ENCODE data around the gene SETD3. TPM values are rescaled to one million over a fixed set of nuclear protein-coding genes. Genes with fewer than 3 reads are reported as not detected.

SETD3 gene
- total RNA-seq, 6 experiments from 2014 or later = 42.1 to 53.9 (median 47.0) TPM

DNA sequence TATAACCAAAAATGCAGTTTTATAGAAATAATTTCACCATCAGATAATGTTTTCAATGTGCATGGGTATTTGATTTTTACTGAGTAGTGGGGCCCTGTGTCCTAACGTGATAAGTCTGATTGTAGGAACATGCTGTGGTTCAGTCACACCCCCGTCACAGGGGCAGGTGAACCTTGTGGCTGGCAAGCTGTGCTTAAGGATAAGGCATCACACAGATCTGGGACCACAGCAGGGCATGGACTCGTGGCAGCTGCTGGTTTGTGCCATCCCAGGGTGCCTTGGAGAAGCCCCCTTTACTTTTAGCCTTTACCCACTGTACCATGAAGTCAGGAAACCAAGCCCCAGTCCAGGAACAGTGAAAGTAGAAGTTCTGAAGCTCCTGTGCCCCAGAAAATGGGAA is 17.2 kb upstream of the SETD3 start:
- peaks cover 54% of the 10 kb centered on the region for H3K36me3 Mint-ChIP-seq (ENCODE audit: low read depth)
- TF ChIP-seq, protein P1, sequence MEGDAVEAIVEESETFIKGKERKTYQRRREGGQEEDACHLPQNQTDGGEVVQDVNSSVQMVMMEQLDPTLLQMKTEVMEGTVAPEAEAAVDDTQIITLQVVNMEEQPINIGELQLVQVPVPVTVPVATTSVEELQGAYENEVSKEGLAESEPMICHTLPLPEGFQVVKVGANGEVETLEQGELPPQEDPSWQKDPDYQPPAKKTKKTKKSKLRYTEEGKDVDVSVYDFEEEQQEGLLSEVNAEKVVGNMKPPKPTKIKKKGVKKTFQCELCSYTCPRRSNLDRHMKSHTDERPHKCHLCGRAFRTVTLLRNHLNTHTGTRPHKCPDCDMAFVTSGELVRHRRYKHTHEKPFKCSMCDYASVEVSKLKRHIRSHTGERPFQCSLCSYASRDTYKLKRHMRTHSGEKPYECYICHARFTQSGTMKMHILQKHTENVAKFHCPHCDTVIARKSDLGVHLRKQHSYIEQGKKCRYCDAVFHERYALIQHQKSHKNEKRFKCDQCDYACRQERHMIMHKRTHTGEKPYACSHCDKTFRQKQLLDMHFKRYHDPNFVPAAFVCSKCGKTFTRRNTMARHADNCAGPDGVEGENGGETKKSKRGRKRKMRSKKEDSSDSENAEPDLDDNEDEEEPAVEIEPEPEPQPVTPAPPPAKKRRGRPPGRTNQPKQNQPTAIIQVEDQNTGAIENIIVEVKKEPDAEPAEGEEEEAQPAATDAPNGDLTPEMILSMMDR (IDR thresholded peaks at IDR 0.05) = no peak
- peaks cover 7% of the 10 kb centered on the region for H3K27me3 Mint-ChIP-seq (ENCODE audit: insufficient read depth)

DNA sequence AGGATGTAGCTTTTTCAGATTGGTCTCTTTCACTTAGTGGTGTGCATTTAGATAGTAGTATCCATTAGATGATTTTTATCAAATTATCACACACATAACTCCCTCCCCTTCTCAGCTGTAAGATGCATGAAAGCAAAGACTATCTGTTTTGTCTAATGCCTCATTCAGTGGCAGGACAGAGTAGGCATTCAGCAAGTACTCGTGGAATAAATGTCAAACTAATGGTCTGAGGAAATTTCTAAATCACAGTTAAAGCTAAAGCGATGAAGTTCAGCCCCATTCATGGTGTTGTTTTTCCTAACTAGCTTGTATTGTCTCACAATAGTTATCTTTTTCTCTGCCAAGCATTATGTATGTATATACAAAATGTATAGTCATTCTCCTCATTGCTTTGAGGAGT is 16.7 kb upstream of the SETD3 start:
- TF ChIP-seq, protein P1 (IDR thresholded peaks at IDR 0.05) = no peak
- Mint-ChIP-seq H3K9me3 (no peaks in the 10 kb centered on the region), H3K27ac (no peak overlapping the region), H3K4me1 (ENCODE audit: low read depth) (no peaks in the 10 kb centered on the region; the same call in 1 of the 2 replicates), H3K27me3 (ENCODE audit: insufficient read depth) (peaks cover 5% of the 10 kb centered on the region; the same call in 1 of the 2 replicates), H3K36me3 (ENCODE audit: low read depth) (peaks cover 51% of the 10 kb centered on the region), H3K4me3 (no peak overlapping the region)
- DNase-seq = no peak

More for the DNA sequence above, 17.2 kb upstream of the SETD3 start:
- Mint-ChIP-seq H3K27ac (no peak overlapping the region), H3K4me1 (ENCODE audit: low read depth) (no peaks in the 10 kb centered on the region; the same call in 1 of the 2 replicates), H3K9me3 (no peaks in the 10 kb centered on the region), H3K4me3 (no peak overlapping the region)
- no peak for DNase-seq

DNA sequence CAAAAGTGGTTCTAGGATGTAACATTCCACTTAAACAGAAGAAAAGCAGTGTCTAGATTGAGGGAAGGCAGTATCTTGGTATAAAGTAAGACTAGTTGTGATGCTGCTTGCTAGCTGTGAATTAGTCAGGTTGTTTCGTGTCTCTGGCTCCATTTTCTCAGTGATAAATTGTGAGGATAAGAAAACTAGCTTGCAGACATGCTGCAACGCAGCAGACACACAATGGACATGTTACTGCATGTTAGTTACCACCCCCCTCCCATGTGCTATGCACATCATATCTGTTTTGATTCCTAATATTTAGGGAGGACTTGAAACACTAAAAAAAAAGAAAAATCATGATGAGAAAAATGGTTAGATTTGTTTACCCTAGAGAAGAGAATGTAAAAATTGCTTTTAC is 3.4 kb upstream of the SETD3 start:
- TF ChIP-seq, protein P1 (IDR thresholded peaks at IDR 0.05) = no peak

DNA sequence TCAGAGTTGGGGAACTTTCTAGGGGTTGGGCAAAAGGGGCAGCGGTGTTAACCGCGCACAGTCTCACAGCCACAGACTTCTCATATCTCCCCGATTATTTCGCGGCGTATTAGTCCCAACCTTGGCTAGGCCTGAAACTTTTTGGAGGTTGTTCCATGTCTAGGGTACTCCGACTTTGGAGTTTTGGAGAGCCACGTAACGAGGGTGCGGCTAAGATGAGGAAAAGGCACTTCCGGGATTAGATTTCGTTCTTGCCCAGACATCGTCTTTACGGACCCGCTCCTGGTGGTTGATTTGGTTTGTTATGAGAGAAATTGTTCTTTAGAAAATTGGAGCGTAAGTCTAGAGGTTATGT is 1.1 kb upstream of the SETD3 start:
- Mint-ChIP-seq H3K4me1 (ENCODE audit: low read depth) (peaks cover 66% of the 10 kb centered on the region), H3K9me3 (no peaks in the 10 kb centered on the region), H3K27ac (peak overlapping the region; percentile 99), H3K27me3 (ENCODE audit: insufficient read depth) (peaks cover 7% of the 10 kb centered on the region; the same call in 1 of the 2 replicates), H3K4me3 (peak overlapping the region; percentile 99), H3K36me3 (ENCODE audit: low read depth) (peaks cover 10% of the 10 kb centered on the region; the same call in 1 of the 2 replicates)
- TF ChIP-seq, protein P1 (IDR thresholded peaks at IDR 0.05) = no peak
- peak; percentile 31 for DNase-seq

More for the DNA sequence above, 3.4 kb upstream of the SETD3 start:
- no peaks in the 10 kb centered on the region for H3K9me3 Mint-ChIP-seq
- H3K4me1 Mint-ChIP-seq (ENCODE audit: low read depth) = peaks cover 60% of the 10 kb centered on the region
- 0 out of 2 replicates have a peak overlapping the region, but pooled peaks have one; percentile 31 for H3K4me3 Mint-ChIP-seq
- peak overlapping the region; percentile 3; the same call in 1 of the 2 replicates for H3K27ac Mint-ChIP-seq
- peaks cover 7% of the 10 kb centered on the region; the same call in 1 of the 2 replicates for H3K27me3 Mint-ChIP-seq (ENCODE audit: insufficient read depth)
- DNase-seq = no peak
- peaks cover 10% of the 10 kb centered on the region; the same call in 1 of the 2 replicates for H3K36me3 Mint-ChIP-seq (ENCODE audit: low read depth)

DNA sequence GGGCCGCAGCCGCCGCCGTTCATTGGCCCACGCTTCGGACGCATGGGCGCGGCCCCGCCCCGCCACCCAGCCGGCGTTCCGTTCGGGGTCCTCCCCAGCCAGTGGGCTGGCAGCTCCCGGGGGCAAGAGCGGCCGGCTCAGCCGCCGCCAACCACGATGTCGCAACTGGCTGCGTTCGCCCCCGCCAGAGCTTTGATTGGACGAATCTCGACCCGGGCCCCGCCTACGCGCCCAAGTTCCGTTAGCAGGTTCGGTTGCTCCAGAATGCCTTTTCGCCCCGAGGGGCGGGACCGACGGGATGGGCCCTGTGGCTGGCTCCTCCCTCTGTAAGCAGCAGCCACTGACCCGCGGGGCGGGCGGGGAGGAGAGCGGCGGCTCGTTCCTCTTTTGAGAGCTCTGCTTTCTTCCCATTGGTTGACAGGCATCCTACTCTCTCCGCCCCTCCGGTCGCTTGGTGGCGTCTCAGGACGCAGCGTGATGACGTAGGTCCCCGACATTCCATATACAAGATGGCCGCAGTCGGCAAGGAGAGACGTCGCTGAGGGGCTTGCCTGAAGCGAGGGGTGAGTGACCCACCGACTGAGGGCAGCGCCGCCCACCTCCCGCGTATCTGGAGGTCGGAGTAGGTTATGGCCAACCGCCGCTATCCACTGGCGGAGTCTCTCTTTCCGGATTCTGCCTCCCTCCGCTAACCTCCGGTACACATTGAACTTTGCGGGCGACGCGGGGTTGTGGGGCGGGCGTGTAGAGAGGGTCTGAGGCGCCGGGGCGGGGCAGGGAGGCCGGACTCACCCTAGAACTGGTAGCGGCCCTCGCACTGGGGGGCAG is 472 bp upstream of the SETD3 start, which contains the start of gene CCNK:
Gene CCNK, plus strand, starts transcription at position 493 of the 828 bp plus-strand sequence. CDS start 11,269 bp downstream, outside the sequence.
- Mint-ChIP-seq H3K27ac (peak within 1 kb of the TSS; percentile 99), H3K4me1 (ENCODE audit: low read depth) (peaks cover 65% of the 10 kb centered on the region), H3K4me3 (peak within 1 kb of the TSS; percentile 99), H3K27me3 (ENCODE audit: insufficient read depth) (peaks cover 7% of the 10 kb centered on the region; the same call in 1 of the 2 replicates), H3K9me3 (no peaks in the 10 kb centered on the region), H3K36me3 (ENCODE audit: low read depth) (peaks cover 10% of the 10 kb centered on the region; the same call in 1 of the 2 replicates)
- DNase-seq = peak; percentile 100
- TF ChIP-seq, protein P1 (IDR thresholded peaks at IDR 0.05) = no peak

All from HFFc6 (cell line).